ENCODE data around the gene EXOC1. TPM values are rescaled to one million over a fixed set of nuclear protein-coding genes. Genes with fewer than 3 reads are reported as not detected.

EXOC1 gene
- total and polyA plus RNA-seq, 9 donors: 14.6 to 32.7 (median 24.1) TPM

- Histone ChIP-seq H3K4me3 (no peak overlapping the region), H3K4me1 (ENCODE audit: insufficient read depth) (no peaks in the 10 kb centered on the region), H3K9me3 (no peaks in the 10 kb centered on the region), H3K27me3 (no peaks in the 10 kb centered on the region), H3K27ac (no peak overlapping the region), H3K36me3 (no peaks in the 10 kb centered on the region)
- TF ChIP-seq CTCF (IDR thresholded peaks at IDR 0.05): no peak
- no peak for TF ChIP-seq POLR2A (IDR thresholded peaks at IDR 0.05)
- TF ChIP-seq EP300 (IDR thresholded peaks at IDR 0.05): no peak
- intact Hi-C loops (cut with DNase I): loop anchor here in 1 of 4 donors (10.0 kb wide), 1 partner anchor 603 kb away; no protein-coding TSS in a partner anchor
- 90 to 97% (median 93%) methylated on average over 3 of the region's 3 CpGs for WGBS, 3 donors
- DNase-seq: no peak
Measured at GRCh38 chr4:55941881-55942396, 88.5 kb downstream of the EXOC1 start.

- Histone ChIP-seq H3K36me3 (no peaks in the 10 kb centered on the region), H3K4me3 (peak overlapping the region; percentile 91), H3K27ac (peak overlapping the region in 1 of 2 donors; percentile 82), H3K27me3 (no peaks in the 10 kb centered on the region), H3K4me1 (ENCODE audit: insufficient read depth) (peaks cover 10% of the 10 kb centered on the region), H3K9me3 (no peaks in the 10 kb centered on the region)
- 6 to 9% (median 8%) methylated on average over 6 of the region's 6 CpGs for WGBS, 3 donors
- intact Hi-C loops (cut with DNase I): loop anchor here in 1 of 4 donors (10.0 kb wide), 1 partner anchor 597 kb away; no protein-coding TSS in a partner anchor
- TF ChIP-seq CTCF (IDR thresholded peaks at IDR 0.05) (no peak), EP300 (IDR thresholded peaks at IDR 0.05) (no peak), POLR2A (IDR thresholded peaks at IDR 0.05) (no peak)
- no peak for DNase-seq
Measured at GRCh38 chr4:55947254-55947882, 93.9 kb downstream of the EXOC1 start.

GRCh38 chr4:55947912-55948725 is 94.7 kb downstream of the EXOC1 start:
- intact Hi-C loops (cut with DNase I): loop anchor here in 1 of 4 donors (10.0 kb wide), 1 partner anchor 597 kb away; no protein-coding TSS in a partner anchor
- H3K9me3 ChIP-seq: no peaks in the 10 kb centered on the region
- 0 to 1% (median 0%) methylated on average over 19 of the region's 19 CpGs for WGBS, 3 donors
- peak overlapping the region in 1 of 2 donors; percentile 82 for H3K27ac ChIP-seq
- peaks cover 10% of the 10 kb centered on the region for H3K4me1 ChIP-seq (ENCODE audit: insufficient read depth)
- no peaks in the 10 kb centered on the region for H3K27me3 ChIP-seq
- H3K36me3 ChIP-seq: no peaks in the 10 kb centered on the region
- no peak for TF ChIP-seq EP300 (IDR thresholded peaks at IDR 0.05)
- no peak for TF ChIP-seq POLR2A (IDR thresholded peaks at IDR 0.05)
- no peak for TF ChIP-seq CTCF (IDR thresholded peaks at IDR 0.05)
- H3K4me3 ChIP-seq: peak overlapping the region; percentile 91
- DNase-seq: no peak

GRCh38 chr4:55948726-55949481 is 95.5 kb downstream of the EXOC1 start, which contains the start of gene CEP135:
Gene CEP135 (plus strand): TSS chr4:55948945. CDS start chr4:55952131, 3,186 bp downstream.
- Histone ChIP-seq H3K27ac (peak within 1 kb of the TSS in 1 of 2 donors; percentile 82), H3K4me1 (ENCODE audit: insufficient read depth) (peaks cover 10% of the 10 kb centered on the region), H3K4me3 (peak within 1 kb of the TSS; percentile 91), H3K27me3 (no peaks in the 10 kb centered on the region), H3K36me3 (no peaks in the 10 kb centered on the region), H3K9me3 (no peaks in the 10 kb centered on the region)
- intact Hi-C loops (cut with DNase I): loop anchor here in 1 of 4 donors (10.0 kb wide), 1 partner anchor 596 kb away; no protein-coding TSS in a partner anchor
- peak; percentile 91 to 96 (median 94) for DNase-seq
- peak; percentile 87 to 91 (median 91) for TF ChIP-seq CTCF (IDR thresholded peaks at IDR 0.05)
- no peak for TF ChIP-seq POLR2A (IDR thresholded peaks at IDR 0.05)
- 0% methylated on average over 46 to 77 of the region's 77 CpGs for WGBS, 3 donors

Measured in ovary (tissue), 9 donors.